ENCODE results near the gene SOAT1. TPM values are rescaled to one million over a fixed set of nuclear protein-coding genes. Genes with fewer than 3 reads are reported as not detected.
"Not testable (repeated sequence)": the region's sequence is repeated elsewhere in the genome, so short reads cannot be mapped to it uniquely, and the experiment has no call there.

Gene SOAT1
- total RNA-seq, 1 donor from 2014 or later = 28.8 TPM

DNA sequence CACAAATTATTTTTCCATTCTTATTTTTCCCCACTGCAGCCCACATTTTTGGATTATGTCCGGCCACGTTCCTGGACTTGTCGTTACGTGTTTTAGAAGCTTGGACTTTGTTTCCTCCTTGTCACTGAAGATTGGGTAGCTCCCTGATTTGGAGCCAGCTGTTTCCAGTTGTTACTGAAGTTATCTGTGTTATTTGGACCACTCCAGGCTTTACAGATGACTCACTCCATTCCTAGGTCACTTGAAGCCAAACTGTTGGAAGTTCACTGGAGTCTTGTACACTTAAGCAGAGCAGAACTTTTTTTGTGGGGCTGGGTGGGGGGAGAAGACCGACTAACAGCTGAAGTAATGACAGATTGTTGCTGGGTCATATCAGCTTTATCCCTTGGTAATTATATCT is 59.9 kb downstream of the SOAT1 start:
- peaks cover 5% of the 10 kb centered on the region for H3K4me1 Mint-ChIP-seq

DNA sequence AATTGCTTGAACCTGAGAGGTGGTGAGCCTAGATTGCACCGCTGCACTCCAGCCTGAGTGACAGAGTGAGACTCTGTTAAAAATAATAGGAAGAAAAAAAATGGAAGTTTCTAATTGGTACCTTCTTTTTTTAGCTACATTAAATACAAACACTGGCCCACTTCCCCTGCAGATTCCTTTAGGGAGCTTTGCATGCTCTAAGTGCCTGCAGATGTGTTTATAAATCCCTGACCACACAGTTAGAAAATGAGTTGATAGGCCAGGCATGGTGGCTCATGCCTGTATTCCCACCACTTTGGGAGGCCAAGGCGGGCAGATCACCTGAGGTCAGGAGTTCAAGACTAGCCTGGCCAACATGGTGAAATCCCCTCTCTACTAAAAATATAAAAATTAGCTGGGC is 68.0 kb downstream of the SOAT1 start:
- H3K4me1 Mint-ChIP-seq = peaks cover 10% of the 10 kb centered on the region
- H3K36me3 Mint-ChIP-seq; H3K9me3 Mint-ChIP-seq; H3K4me3 Mint-ChIP-seq; H3K27ac Mint-ChIP-seq; DNase-seq (ENCODE audit: low spot score in 2 of 2, unreplicated experiment in 2 of 2); H3K27me3 Mint-ChIP-seq (ENCODE audit: low read depth): not testable (repeated sequence)

More for the DNA sequence above, 59.9 kb downstream of the SOAT1 start:
- no peak overlapping the region for H3K4me3 Mint-ChIP-seq
- peaks cover 19% of the 10 kb centered on the region for H3K36me3 Mint-ChIP-seq
- no peaks in the 10 kb centered on the region for H3K27me3 Mint-ChIP-seq (ENCODE audit: low read depth)
- no peaks in the 10 kb centered on the region for H3K9me3 Mint-ChIP-seq
- H3K27ac Mint-ChIP-seq = peak overlapping the region; percentile 52
- DNase-seq (ENCODE audit: low spot score in 2 of 2, unreplicated experiment in 2 of 2) = no peak
- TF ChIP-seq, protein P1, sequence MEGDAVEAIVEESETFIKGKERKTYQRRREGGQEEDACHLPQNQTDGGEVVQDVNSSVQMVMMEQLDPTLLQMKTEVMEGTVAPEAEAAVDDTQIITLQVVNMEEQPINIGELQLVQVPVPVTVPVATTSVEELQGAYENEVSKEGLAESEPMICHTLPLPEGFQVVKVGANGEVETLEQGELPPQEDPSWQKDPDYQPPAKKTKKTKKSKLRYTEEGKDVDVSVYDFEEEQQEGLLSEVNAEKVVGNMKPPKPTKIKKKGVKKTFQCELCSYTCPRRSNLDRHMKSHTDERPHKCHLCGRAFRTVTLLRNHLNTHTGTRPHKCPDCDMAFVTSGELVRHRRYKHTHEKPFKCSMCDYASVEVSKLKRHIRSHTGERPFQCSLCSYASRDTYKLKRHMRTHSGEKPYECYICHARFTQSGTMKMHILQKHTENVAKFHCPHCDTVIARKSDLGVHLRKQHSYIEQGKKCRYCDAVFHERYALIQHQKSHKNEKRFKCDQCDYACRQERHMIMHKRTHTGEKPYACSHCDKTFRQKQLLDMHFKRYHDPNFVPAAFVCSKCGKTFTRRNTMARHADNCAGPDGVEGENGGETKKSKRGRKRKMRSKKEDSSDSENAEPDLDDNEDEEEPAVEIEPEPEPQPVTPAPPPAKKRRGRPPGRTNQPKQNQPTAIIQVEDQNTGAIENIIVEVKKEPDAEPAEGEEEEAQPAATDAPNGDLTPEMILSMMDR (IDR thresholded peaks at IDR 0.05; ENCODE audit: unreplicated experiment) = no peak

DNA sequence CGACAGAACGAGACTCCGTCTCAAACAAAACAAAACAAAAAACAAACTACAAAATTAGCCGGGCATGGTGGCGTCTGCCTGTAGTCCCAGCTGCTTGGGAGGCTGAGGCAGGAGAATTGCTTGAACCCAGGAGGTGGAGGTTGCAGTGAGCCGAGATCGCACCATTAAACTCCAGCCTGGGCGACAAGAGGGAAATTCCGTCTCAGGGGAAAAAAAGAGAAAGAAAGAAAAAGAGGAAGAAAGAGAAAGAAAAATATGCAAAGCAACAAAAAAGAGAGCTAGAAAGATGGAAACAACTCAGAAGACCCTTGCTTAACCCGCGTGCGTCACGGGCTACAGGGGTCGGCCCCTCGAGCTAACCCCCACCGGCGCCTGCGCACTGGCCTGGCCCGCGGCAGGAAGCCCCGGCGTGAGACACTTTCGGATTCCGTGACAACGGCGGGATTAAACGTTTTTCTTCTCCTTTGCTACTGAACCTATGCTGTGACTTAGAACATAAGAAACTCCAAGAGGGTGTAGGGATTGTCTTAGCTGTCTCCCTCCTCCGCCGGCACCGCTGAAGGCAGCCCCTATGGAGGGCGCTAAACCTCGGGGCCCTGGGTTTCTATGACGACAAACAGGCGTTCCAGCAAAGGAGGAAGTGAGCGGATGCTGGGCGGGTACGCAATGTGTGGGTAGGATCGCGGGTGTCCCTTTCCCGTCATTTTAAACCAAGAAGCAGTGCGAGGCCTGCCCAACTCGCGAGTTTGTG is 71.9 kb downstream of the SOAT1 start, which contains the start of gene AXDND1:
AXDND1 (plus strand) TSS at position 630 of the 751 bp plus-strand sequence. CDS start 539 bp downstream, outside the sequence.
- Mint-ChIP-seq H3K4me3 (peak within 1 kb of the TSS; percentile 93), H3K4me1 (peaks cover 10% of the 10 kb centered on the region), H3K36me3 (no peaks in the 10 kb centered on the region), H3K27me3 (ENCODE audit: low read depth) (no peaks in the 10 kb centered on the region), H3K9me3 (no peaks in the 10 kb centered on the region), H3K27ac (peak within 1 kb of the TSS; percentile 99)
- TF ChIP-seq, protein P1 (IDR thresholded peaks at IDR 0.05; ENCODE audit: unreplicated experiment) = no peak
- peak; percentile 29 to 65 for DNase-seq (ENCODE audit: low spot score in 2 of 2, unreplicated experiment in 2 of 2)

DNA sequence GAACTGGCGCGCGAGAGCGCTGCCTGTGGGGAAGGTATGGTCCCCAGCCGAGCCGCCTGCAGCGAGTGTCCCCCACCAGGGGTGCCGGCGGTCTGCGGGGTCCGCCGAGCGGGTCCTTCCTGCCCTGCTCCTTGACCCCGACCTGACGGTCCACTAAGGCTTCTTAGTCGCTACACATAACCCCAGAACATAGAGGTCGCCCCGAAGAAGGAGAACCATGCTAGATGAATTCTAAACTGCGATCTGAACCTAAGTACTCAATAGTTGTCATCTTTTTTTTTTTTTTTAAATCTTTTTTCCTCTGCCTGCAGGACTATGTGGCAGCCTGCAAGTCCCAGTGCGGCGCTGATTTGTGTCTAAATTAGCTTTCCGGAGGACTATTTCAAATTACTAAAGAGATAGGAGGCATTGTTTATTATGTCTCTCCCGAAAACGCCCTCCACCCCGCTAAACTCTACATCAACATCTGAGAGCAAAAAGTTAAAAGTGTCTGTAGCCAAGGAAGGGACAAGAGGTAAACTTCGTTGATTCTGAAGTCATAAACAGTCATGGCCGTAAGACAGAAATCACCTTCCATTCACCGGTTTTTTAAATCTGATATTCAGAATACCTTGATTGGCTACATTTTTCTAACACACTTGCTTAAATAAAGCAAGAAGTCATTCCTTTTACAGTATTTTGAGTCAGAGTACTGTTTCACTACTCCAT is 72.7 kb downstream of the SOAT1 start:
- no peak for DNase-seq (ENCODE audit: low spot score in 2 of 2, unreplicated experiment in 2 of 2)
- Mint-ChIP-seq H3K27ac (peak overlapping the region; percentile 99), H3K4me1 (peaks cover 10% of the 10 kb centered on the region), H3K9me3 (no peaks in the 10 kb centered on the region), H3K4me3 (peak overlapping the region; percentile 93), H3K27me3 (ENCODE audit: low read depth) (no peaks in the 10 kb centered on the region), H3K36me3 (no peaks in the 10 kb centered on the region)
- TF ChIP-seq, protein P1 (IDR thresholded peaks at IDR 0.05; ENCODE audit: unreplicated experiment) = no peak

DNA sequence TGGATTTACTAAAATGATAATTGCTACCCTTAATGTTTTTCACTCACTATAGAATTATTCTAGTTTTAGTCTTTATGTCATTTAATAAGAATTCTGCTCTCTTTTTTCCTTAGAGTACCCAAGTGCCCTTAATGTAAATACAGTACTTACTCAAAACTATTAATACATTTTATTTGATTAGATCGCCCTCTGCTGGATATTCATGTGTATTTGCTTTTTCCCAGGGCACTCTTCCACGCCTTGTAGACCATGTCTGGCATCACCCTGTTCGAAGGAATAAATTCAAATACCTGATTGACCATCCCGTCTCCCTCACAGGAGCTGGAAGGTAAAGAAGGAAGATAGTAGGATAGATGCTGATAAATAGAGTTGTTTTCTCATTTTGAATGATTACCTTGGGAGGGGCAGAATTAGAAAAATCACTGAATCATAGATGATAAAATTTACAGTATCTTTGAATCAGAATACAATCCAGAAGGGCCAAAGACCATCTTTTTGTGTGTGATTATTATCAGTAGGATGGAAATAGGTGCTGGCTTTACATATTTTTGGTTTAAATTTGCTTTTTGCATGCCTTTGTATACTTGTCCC is 76.2 kb downstream of the SOAT1 start:
- Mint-ChIP-seq H3K27ac (no peak overlapping the region), H3K4me1 (peaks cover 4% of the 10 kb centered on the region), H3K36me3 (no peaks in the 10 kb centered on the region), H3K4me3 (no peak overlapping the region), H3K9me3 (no peaks in the 10 kb centered on the region), H3K27me3 (ENCODE audit: low read depth) (no peaks in the 10 kb centered on the region)
- TF ChIP-seq, protein P1 (IDR thresholded peaks at IDR 0.05; ENCODE audit: unreplicated experiment) = peak; percentile 81
- DNase-seq (ENCODE audit: low spot score in 2 of 2, unreplicated experiment in 2 of 2) = no peak

DNA sequence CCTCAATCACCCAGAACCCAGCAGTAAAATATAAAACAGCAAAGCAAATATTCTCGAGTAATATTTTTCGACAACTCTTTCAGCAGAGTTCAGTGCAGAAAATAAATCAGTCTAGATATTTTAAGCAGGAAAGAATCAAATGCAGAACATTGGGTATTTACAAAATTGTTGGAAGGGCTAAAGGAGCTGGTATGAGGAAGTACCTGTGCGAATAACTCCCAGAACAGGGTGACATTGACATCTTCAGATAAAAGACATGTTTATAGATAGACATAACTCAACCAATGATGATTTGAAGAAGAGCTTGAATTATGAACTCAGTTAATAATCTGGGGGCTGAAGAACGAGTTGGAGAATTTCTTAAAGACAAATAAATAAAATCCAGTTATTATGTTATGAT is 78.6 kb downstream of the SOAT1 start:
- H3K4me1 Mint-ChIP-seq = no peaks in the 10 kb centered on the region
- TF ChIP-seq, protein P1 (IDR thresholded peaks at IDR 0.05; ENCODE audit: unreplicated experiment) = no peak
- H3K4me3 Mint-ChIP-seq = no peak overlapping the region
- H3K27me3 Mint-ChIP-seq (ENCODE audit: low read depth) = no peaks in the 10 kb centered on the region
- no peak for DNase-seq (ENCODE audit: low spot score in 2 of 2, unreplicated experiment in 2 of 2)
- no peaks in the 10 kb centered on the region for H3K36me3 Mint-ChIP-seq
- H3K27ac Mint-ChIP-seq = no peak overlapping the region
- H3K9me3 Mint-ChIP-seq = no peaks in the 10 kb centered on the region
